GM21360 (cell line): ENCODE results near the gene CNNM1.

Experiments used
- ATAC-seq: cut with Tn5 transposase; IDR thresholded peaks from one replicate; pipeline ENCODE4 v1.9.1; 2021; ENCODE audit warnings: mild to moderate bottlenecking, moderate library complexity; ENCODE audit not compliant: unreplicated experiment

The CNNM1 gene

GRCh38 chr10:99329304-99329553 is at the start of gene CNNM1:
TSS of gene CNNM1 (plus strand) at chr10:99329356. CDS start at chr10:99329388, 32 bp downstream.
- peak; percentile 80 for ATAC-seq

GRCh38 chr10:99279626-99280111 is 49.5 kb upstream of the CNNM1 start:
- peak; percentile 57 for ATAC-seq

- ATAC-seq: peak; percentile 71
These were observed 48.7 kb upstream of the CNNM1 start for GRCh38 chr10:99280472-99280871.

- no peak for ATAC-seq
These were observed 43.3 kb upstream of the CNNM1 start for GRCh38 chr10:99285881-99286280.

GRCh38 chr10:99290306-99290705 is 38.9 kb upstream of the CNNM1 start:
- no peak for ATAC-seq

- no peak for ATAC-seq
These were observed 37.0 kb upstream of the CNNM1 start for GRCh38 chr10:99292159-99292558.

- no peak for ATAC-seq
These were observed 32.6 kb upstream of the CNNM1 start for GRCh38 chr10:99296605-99297004.

- no peak for ATAC-seq
These were observed 32.1 kb upstream of the CNNM1 start for GRCh38 chr10:99297033-99297432.

- ATAC-seq: no peak
These were observed 25.0 kb upstream of the CNNM1 start for GRCh38 chr10:99303899-99304861.

GRCh38 chr10:99304862-99305229 is 24.3 kb upstream of the CNNM1 start:
- no peak for ATAC-seq

GRCh38 chr10:99312501-99312900 is 16.7 kb upstream of the CNNM1 start:
- ATAC-seq: no peak

GRCh38 chr10:99315853-99316252 is 13.3 kb upstream of the CNNM1 start:
- no peak for ATAC-seq

- ATAC-seq: no peak
These were observed 12.8 kb upstream of the CNNM1 start for GRCh38 chr10:99316374-99316773.

GRCh38 chr10:99318048-99318447 is 11.1 kb upstream of the CNNM1 start:
- no peak for ATAC-seq

GRCh38 chr10:99318475-99318874 is 10.7 kb upstream of the CNNM1 start:
- no peak for ATAC-seq

- no peak for ATAC-seq
These were observed 3.9 kb upstream of the CNNM1 start for GRCh38 chr10:99325281-99325680.

GRCh38 chr10:99326871-99327270 is 2.3 kb upstream of the CNNM1 start:
- no peak for ATAC-seq

- ATAC-seq: no peak
These were observed 415 bp upstream of the CNNM1 start for GRCh38 chr10:99328579-99329303.

- peak; percentile 38 for ATAC-seq
These were observed 594 bp downstream of the CNNM1 start for GRCh38 chr10:99329554-99330346.

- ATAC-seq: peak; percentile 6
These were observed 1.3 kb downstream of the CNNM1 start for GRCh38 chr10:99330347-99330924.
